MM.1S (cell line): ENCODE data around the gene FBLN7.

Source experiments
- EZH2 ChIP-seq: fragments of 300-600 bp; sonication (generic); optimal IDR thresholded peaks from 2 replicates; pipeline ENCODE3; 2017; ENCODE audit warnings: low read depth, mild to moderate bottlenecking, antibody characterized with exemption, low read length, mixed read lengths
- EZH2phosphoT487 ChIP-seq: fragments of 300-600 bp; sonication (generic); IDR thresholded peaks from 2 replicates; pipeline ENCODE4 v1.6.1; 2018; ENCODE audit warnings: antibody characterized with exemption, low read length
- TF ChIP-seq, protein P1 (sequence below): fragments of 300-600 bp; sonication (generic); IDR thresholded peaks from 2 replicates; pipeline ENCODE4 v1.5.1; 2016; ENCODE audit warnings: antibody characterized with exemption, low read length, mixed read lengths

DNA sequence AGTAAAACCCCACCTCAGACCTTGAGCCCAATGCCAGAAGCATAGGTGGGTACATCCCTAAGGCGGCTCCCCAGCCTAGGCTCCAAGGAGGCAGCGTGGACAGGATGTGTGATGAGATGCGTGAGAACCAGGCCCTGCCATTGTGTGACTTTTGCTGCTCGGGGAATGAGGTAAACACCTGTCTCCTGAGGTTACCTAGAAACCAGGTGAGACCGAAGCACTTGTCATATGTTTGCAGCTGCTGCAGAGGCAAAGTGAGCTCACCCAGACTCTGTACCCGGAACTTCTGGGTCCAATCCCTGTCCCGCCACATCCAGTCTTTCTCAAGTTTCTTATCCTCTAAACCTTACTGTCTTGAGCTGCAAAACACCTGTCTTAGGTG, 3.4 kb downstream of the FBLN7 start:
- TF ChIP-seq, protein P1, sequence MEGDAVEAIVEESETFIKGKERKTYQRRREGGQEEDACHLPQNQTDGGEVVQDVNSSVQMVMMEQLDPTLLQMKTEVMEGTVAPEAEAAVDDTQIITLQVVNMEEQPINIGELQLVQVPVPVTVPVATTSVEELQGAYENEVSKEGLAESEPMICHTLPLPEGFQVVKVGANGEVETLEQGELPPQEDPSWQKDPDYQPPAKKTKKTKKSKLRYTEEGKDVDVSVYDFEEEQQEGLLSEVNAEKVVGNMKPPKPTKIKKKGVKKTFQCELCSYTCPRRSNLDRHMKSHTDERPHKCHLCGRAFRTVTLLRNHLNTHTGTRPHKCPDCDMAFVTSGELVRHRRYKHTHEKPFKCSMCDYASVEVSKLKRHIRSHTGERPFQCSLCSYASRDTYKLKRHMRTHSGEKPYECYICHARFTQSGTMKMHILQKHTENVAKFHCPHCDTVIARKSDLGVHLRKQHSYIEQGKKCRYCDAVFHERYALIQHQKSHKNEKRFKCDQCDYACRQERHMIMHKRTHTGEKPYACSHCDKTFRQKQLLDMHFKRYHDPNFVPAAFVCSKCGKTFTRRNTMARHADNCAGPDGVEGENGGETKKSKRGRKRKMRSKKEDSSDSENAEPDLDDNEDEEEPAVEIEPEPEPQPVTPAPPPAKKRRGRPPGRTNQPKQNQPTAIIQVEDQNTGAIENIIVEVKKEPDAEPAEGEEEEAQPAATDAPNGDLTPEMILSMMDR: no peak
- TF ChIP-seq EZH2phosphoT487: no peak
- no peak for TF ChIP-seq EZH2
